ENCODE results near the gene IQSEC1.
A peak's percentile ranks its signal among the peaks of the same experiment; 100 is the strongest.

The IQSEC1 gene

GRCh38 chr3:12990781-12991480 is 82.3 kb downstream of the IQSEC1 start:
- Histone ChIP-seq H2BK5ac (ENCODE audit: low read length) (no peak overlapping the region), H3K18ac (ENCODE audit: low read length) (no peak overlapping the region), H2BK120ac (ENCODE audit: low read depth, low read length) (no peak overlapping the region), H2AFZ (ENCODE audit: low read length) (no peak overlapping the region), H3K9me3 (replicated peaks in 1 of 2; ENCODE audit: control insufficient read depth in 2 of 2, insufficient read depth in 1 of 2, low read depth in 1 of 2, low read length in 2 of 2) (peaks cover 0 to 5% of the 10 kb centered on the region in 2 donors), H3K4ac (ENCODE audit: low read length) (no peak overlapping the region), H3K9ac (ENCODE audit: low read depth, low read length, poor library complexity) (peak overlapping the region; percentile 18), H2BK15ac (ENCODE audit: low read length) (peak overlapping the region; percentile 53), H3K4me2 (ENCODE audit: insufficient read depth, low read length, poor library complexity, severe bottlenecking) (no peak overlapping the region), H3K79me1 (ENCODE audit: low read depth, low read length) (peaks cover 8% of the 10 kb centered on the region), H3K23ac (ENCODE audit: low read depth, low read length, poor library complexity) (no peak overlapping the region), H3K4me1 (ENCODE audit: control insufficient read depth in 2 of 2, insufficient read depth in 1 of 2, low read depth in 1 of 2, low read length in 2 of 2) (peaks cover 25% of the 10 kb centered on the region in 2 donors), H2AK5ac (ENCODE audit: low read depth, low read length) (peak overlapping the region; percentile 27), H2BK12ac (ENCODE audit: low read length) (no peak overlapping the region), H3K27me3 (ENCODE audit: control insufficient read depth in 3 of 3, insufficient read depth in 3 of 3, low read depth in 1 of 3, low read length in 3 of 3) (no peaks in the 10 kb centered on the region), H3K36me3 (replicated peaks in 1 of 2; ENCODE audit: control insufficient read depth in 2 of 2, insufficient read depth in 2 of 2, low read length in 2 of 2) (no peaks in the 10 kb centered on the region), H3K27ac (replicated peaks; ENCODE audit: low read length) (no peak overlapping the region), H4K8ac (ENCODE audit: low read depth, low read length) (no peak overlapping the region), H3K14ac (ENCODE audit: low read length) (no peak overlapping the region), H3K4me3 (ENCODE audit: low read length in 2 of 2) (no peak overlapping the region), H4K91ac (ENCODE audit: low read depth, low read length, poor library complexity) (no peak overlapping the region)
- no CpG with 5 or more reads among the region's 16 CpGs for WGBS, 2 donors (ENCODE audit: extremely low coverage in 2 of 2, insufficient read length in 2 of 2, insufficient replicate concordance in 1 of 2)
- DNase-seq (ENCODE audit: low spot score): no peak

GRCh38 chr3:12990306-12990705 is 82.9 kb downstream of the IQSEC1 start:
- Histone ChIP-seq H3K79me1 (ENCODE audit: low read depth, low read length) (peaks cover 8% of the 10 kb centered on the region), H3K18ac (ENCODE audit: low read length) (peak overlapping the region; percentile 18), H2BK120ac (ENCODE audit: low read depth, low read length) (no peak overlapping the region), H3K9ac (ENCODE audit: low read depth, low read length, poor library complexity) (no peak overlapping the region), H2BK15ac (ENCODE audit: low read length) (no peak overlapping the region), H3K27me3 (ENCODE audit: control insufficient read depth in 3 of 3, insufficient read depth in 3 of 3, low read depth in 1 of 3, low read length in 3 of 3) (no peaks in the 10 kb centered on the region), H2BK12ac (ENCODE audit: low read length) (no peak overlapping the region), H3K4ac (ENCODE audit: low read length) (no peak overlapping the region), H3K27ac (replicated peaks; ENCODE audit: low read length) (no peak overlapping the region), H4K91ac (ENCODE audit: low read depth, low read length, poor library complexity) (no peak overlapping the region), H2AK5ac (ENCODE audit: low read depth, low read length) (peak overlapping the region; percentile 11), H3K14ac (ENCODE audit: low read length) (peak overlapping the region; percentile 5), H4K8ac (ENCODE audit: low read depth, low read length) (no peak overlapping the region), H2AFZ (ENCODE audit: low read length) (no peak overlapping the region), H2BK5ac (ENCODE audit: low read length) (no peak overlapping the region), H3K36me3 (replicated peaks in 1 of 2; ENCODE audit: control insufficient read depth in 2 of 2, insufficient read depth in 2 of 2, low read length in 2 of 2) (no peaks in the 10 kb centered on the region), H3K4me3 (ENCODE audit: low read length in 2 of 2) (no peak overlapping the region), H3K9me3 (replicated peaks in 1 of 2; ENCODE audit: control insufficient read depth in 2 of 2, insufficient read depth in 1 of 2, low read depth in 1 of 2, low read length in 2 of 2) (peaks cover 0 to 5% of the 10 kb centered on the region in 2 donors), H3K4me2 (ENCODE audit: insufficient read depth, low read length, poor library complexity, severe bottlenecking) (no peak overlapping the region), H3K23ac (ENCODE audit: low read depth, low read length, poor library complexity) (no peak overlapping the region), H3K4me1 (ENCODE audit: control insufficient read depth in 2 of 2, insufficient read depth in 1 of 2, low read depth in 1 of 2, low read length in 2 of 2) (peaks cover 25% of the 10 kb centered on the region in 2 donors)
- no peak for DNase-seq (ENCODE audit: low spot score)
- no CpG with 5 or more reads among the region's 5 CpGs for WGBS, 2 donors (ENCODE audit: extremely low coverage in 2 of 2, insufficient read length in 2 of 2, insufficient replicate concordance in 1 of 2)

- Histone ChIP-seq H3K27me3 (ENCODE audit: control insufficient read depth in 3 of 3, insufficient read depth in 3 of 3, low read depth in 1 of 3, low read length in 3 of 3) (no peaks in the 10 kb centered on the region), H3K14ac (ENCODE audit: low read length) (no peak overlapping the region), H2BK12ac (ENCODE audit: low read length) (no peak overlapping the region), H3K9ac (ENCODE audit: low read depth, low read length, poor library complexity) (no peak overlapping the region), H3K9me3 (replicated peaks in 1 of 2; ENCODE audit: control insufficient read depth in 2 of 2, insufficient read depth in 1 of 2, low read depth in 1 of 2, low read length in 2 of 2) (peaks cover 0 to 5% of the 10 kb centered on the region in 2 donors), H2AFZ (ENCODE audit: low read length) (no peak overlapping the region), H2BK15ac (ENCODE audit: low read length) (no peak overlapping the region), H2BK120ac (ENCODE audit: low read depth, low read length) (no peak overlapping the region), H2BK5ac (ENCODE audit: low read length) (no peak overlapping the region), H3K4me1 (ENCODE audit: control insufficient read depth in 2 of 2, insufficient read depth in 1 of 2, low read depth in 1 of 2, low read length in 2 of 2) (peaks cover 22 to 23% of the 10 kb centered on the region in 2 donors), H3K23ac (ENCODE audit: low read depth, low read length, poor library complexity) (no peak overlapping the region), H3K79me1 (ENCODE audit: low read depth, low read length) (peaks cover 6% of the 10 kb centered on the region), H3K4ac (ENCODE audit: low read length) (no peak overlapping the region), H3K36me3 (replicated peaks in 1 of 2; ENCODE audit: control insufficient read depth in 2 of 2, insufficient read depth in 2 of 2, low read length in 2 of 2) (no peaks in the 10 kb centered on the region), H3K4me3 (ENCODE audit: low read length in 2 of 2) (no peak overlapping the region), H3K18ac (ENCODE audit: low read length) (no peak overlapping the region), H3K4me2 (ENCODE audit: insufficient read depth, low read length, poor library complexity, severe bottlenecking) (no peak overlapping the region), H4K8ac (ENCODE audit: low read depth, low read length) (no peak overlapping the region), H3K27ac (replicated peaks; ENCODE audit: low read length) (no peak overlapping the region), H4K91ac (ENCODE audit: low read depth, low read length, poor library complexity) (no peak overlapping the region), H2AK5ac (ENCODE audit: low read depth, low read length) (no peak overlapping the region)
- DNase-seq (ENCODE audit: low spot score): no peak
- no CpG with 5 or more reads among the region's 5 CpGs for WGBS, 2 donors (ENCODE audit: extremely low coverage in 2 of 2, insufficient read length in 2 of 2, insufficient replicate concordance in 1 of 2)
These were observed 84.3 kb downstream of the IQSEC1 start for GRCh38 chr3:12988728-12989454.

GRCh38 chr3:12987602-12988001 is 85.6 kb downstream of the IQSEC1 start:
- Histone ChIP-seq H3K9ac (ENCODE audit: low read depth, low read length, poor library complexity) (no peak overlapping the region), H3K27me3 (ENCODE audit: control insufficient read depth in 3 of 3, insufficient read depth in 3 of 3, low read depth in 1 of 3, low read length in 3 of 3) (no peaks in the 10 kb centered on the region), H3K4me2 (ENCODE audit: insufficient read depth, low read length, poor library complexity, severe bottlenecking) (no peak overlapping the region), H2AK5ac (ENCODE audit: low read depth, low read length) (no peak overlapping the region), H2BK12ac (ENCODE audit: low read length) (no peak overlapping the region), H2AFZ (ENCODE audit: low read length) (no peak overlapping the region), H4K8ac (ENCODE audit: low read depth, low read length) (no peak overlapping the region), H2BK120ac (ENCODE audit: low read depth, low read length) (no peak overlapping the region), H3K79me1 (ENCODE audit: low read depth, low read length) (peaks cover 7% of the 10 kb centered on the region), H3K9me3 (replicated peaks in 1 of 2; ENCODE audit: control insufficient read depth in 2 of 2, insufficient read depth in 1 of 2, low read depth in 1 of 2, low read length in 2 of 2) (peaks cover 0 to 5% of the 10 kb centered on the region in 2 donors), H3K36me3 (replicated peaks in 1 of 2; ENCODE audit: control insufficient read depth in 2 of 2, insufficient read depth in 2 of 2, low read length in 2 of 2) (no peaks in the 10 kb centered on the region), H2BK5ac (ENCODE audit: low read length) (no peak overlapping the region), H3K4me3 (ENCODE audit: low read length in 2 of 2) (no peak overlapping the region), H3K4ac (ENCODE audit: low read length) (no peak overlapping the region), H4K91ac (ENCODE audit: low read depth, low read length, poor library complexity) (no peak overlapping the region), H2BK15ac (ENCODE audit: low read length) (no peak overlapping the region), H3K27ac (replicated peaks; ENCODE audit: low read length) (no peak overlapping the region), H3K14ac (ENCODE audit: low read length) (no peak overlapping the region), H3K23ac (ENCODE audit: low read depth, low read length, poor library complexity) (no peak overlapping the region), H3K4me1 (ENCODE audit: control insufficient read depth in 2 of 2, insufficient read depth in 1 of 2, low read depth in 1 of 2, low read length in 2 of 2) (peaks cover 16 to 17% of the 10 kb centered on the region in 2 donors), H3K18ac (ENCODE audit: low read length) (no peak overlapping the region)
- WGBS, 2 donors (ENCODE audit: extremely low coverage in 2 of 2, insufficient read length in 2 of 2, insufficient replicate concordance in 1 of 2): no CpG with 5 or more reads among the region's 5 CpGs
- no peak for DNase-seq (ENCODE audit: low spot score)
